Osteocyte (in vitro differentiated cells): ENCODE data around the gene SEL1L3. TPM values are rescaled to one million over a fixed set of nuclear protein-coding genes. Genes with fewer than 3 reads are reported as not detected.

Source experiments
- DNase-seq: peaks from one replicate; pipeline ENCODE4 v3.0.0; 2021; ENCODE audit warnings: mixed read lengths; ENCODE audit not compliant: unreplicated experiment; ENCODE audit errors: extremely low spot score
- H3K27ac Mint-ChIP-seq: one replicate; pipeline ENCODE4 v1.8.0; 2021; ENCODE audit warnings: mild to moderate bottlenecking, mixed read lengths; ENCODE audit not compliant: unreplicated experiment
- H3K27me3 Mint-ChIP-seq: one replicate; pipeline ENCODE4 v1.8.0; 2021; ENCODE audit warnings: mixed read lengths; ENCODE audit not compliant: unreplicated experiment
- H3K36me3 Mint-ChIP-seq: one replicate; pipeline ENCODE4 v1.8.0; 2021; ENCODE audit warnings: mixed read lengths; ENCODE audit not compliant: unreplicated experiment
- H3K4me1 Mint-ChIP-seq: one replicate; pipeline ENCODE4 v1.8.0; 2021; ENCODE audit warnings: mixed read lengths; ENCODE audit not compliant: unreplicated experiment
- H3K4me3 Mint-ChIP-seq: one replicate; pipeline ENCODE4 v1.8.0; 2021; ENCODE audit warnings: mild to moderate bottlenecking, moderate library complexity, mixed read lengths; ENCODE audit not compliant: unreplicated experiment
- H3K9me3 Mint-ChIP-seq: one replicate; pipeline ENCODE4 v1.8.0; 2021; ENCODE audit warnings: mixed read lengths; ENCODE audit not compliant: unreplicated experiment
- CTCF ChIP-seq: fragments of 200-600 bp; sonication (generic); IDR thresholded peaks from 2 replicates; pipeline ENCODE4 v1.5.0; 2021; ENCODE audit warnings: antibody characterized with exemption, mild to moderate bottlenecking, moderate library complexity
- total RNA-seq: library from RNA; stranded (reverse); gene quantifications from 2 replicates; pipeline ENCODE4 v1.2.1, GENCODE V29; 2021

Gene SEL1L3
- total RNA-seq, 1 donor from 2014 or later: 28.0 TPM

DNA sequence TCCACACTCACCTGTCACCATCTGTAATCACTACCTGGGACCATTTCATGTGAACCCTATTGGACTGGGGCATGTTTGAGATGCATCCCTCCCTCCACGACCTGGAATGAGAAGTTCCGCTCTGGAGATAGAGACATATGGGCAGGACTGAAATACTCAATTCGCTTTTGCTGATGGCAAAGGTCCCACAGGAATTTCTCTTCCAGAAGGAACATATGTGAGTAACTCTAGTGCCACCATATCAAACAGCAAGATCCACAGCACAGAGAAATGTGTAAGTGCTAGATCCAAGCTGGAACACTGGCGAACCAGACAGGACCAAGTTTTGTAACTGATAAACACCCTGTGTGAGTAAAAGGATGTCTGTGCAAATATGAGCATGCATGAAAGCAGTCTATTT is 43.9 kb downstream of the SEL1L3 start:
- H3K27me3 Mint-ChIP-seq: no peaks in the 10 kb centered on the region
- H3K27ac Mint-ChIP-seq: no peak overlapping the region
- DNase-seq: no peak
- no peak overlapping the region for H3K4me3 Mint-ChIP-seq
- no peaks in the 10 kb centered on the region for H3K9me3 Mint-ChIP-seq
- peaks cover 46% of the 10 kb centered on the region for H3K4me1 Mint-ChIP-seq
- TF ChIP-seq CTCF: no peak
- H3K36me3 Mint-ChIP-seq: peaks cover 15% of the 10 kb centered on the region

- H3K36me3 Mint-ChIP-seq: peaks cover 15% of the 10 kb centered on the region
- DNase-seq: no peak
- no peak overlapping the region for H3K4me3 Mint-ChIP-seq
- H3K4me1 Mint-ChIP-seq: peaks cover 50% of the 10 kb centered on the region
- H3K9me3 Mint-ChIP-seq: no peaks in the 10 kb centered on the region
- no peaks in the 10 kb centered on the region for H3K27me3 Mint-ChIP-seq
- H3K27ac Mint-ChIP-seq: no peak overlapping the region
- no peak for TF ChIP-seq CTCF
These were observed 44.4 kb downstream of the SEL1L3 start for GRCh38 chr4:25818371-25818871.

- no peak overlapping the region for H3K27ac Mint-ChIP-seq
- DNase-seq: no peak
- TF ChIP-seq CTCF: no peak
- H3K27me3 Mint-ChIP-seq: no peaks in the 10 kb centered on the region
- H3K9me3 Mint-ChIP-seq: no peaks in the 10 kb centered on the region
- peaks cover 57% of the 10 kb centered on the region for H3K4me1 Mint-ChIP-seq
- peaks cover 12% of the 10 kb centered on the region for H3K36me3 Mint-ChIP-seq
- H3K4me3 Mint-ChIP-seq: no peak overlapping the region
These were observed 45.6 kb downstream of the SEL1L3 start for GRCh38 chr4:25817059-25817681.

- H3K4me3 Mint-ChIP-seq: no peak overlapping the region
- no peak for TF ChIP-seq CTCF
- H3K9me3 Mint-ChIP-seq: no peaks in the 10 kb centered on the region
These were observed 46.2 kb downstream of the SEL1L3 start for GRCh38 chr4:25816591-25817058.

DNA sequence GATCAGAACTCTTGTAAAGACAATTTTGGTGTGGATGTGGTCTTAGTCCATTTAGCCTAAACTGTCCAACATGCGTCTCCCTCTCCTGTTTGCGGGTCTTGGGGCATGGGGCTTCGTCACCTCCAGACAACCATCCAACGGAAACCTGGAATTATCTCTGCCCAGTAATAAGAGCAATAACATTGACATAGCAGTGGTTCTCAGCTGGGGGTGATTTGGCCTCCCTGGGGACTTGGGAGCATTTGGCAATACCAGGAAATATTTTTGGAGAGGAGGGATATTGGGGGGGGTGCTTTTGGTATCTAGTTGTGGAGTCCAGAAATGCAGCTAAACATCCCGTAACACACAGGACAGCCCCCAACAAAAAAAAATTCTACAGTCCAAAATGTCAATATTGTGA is 47.2 kb downstream of the SEL1L3 start:
- peaks cover 12% of the 10 kb centered on the region for H3K36me3 Mint-ChIP-seq
- TF ChIP-seq CTCF: no peak
- no peak for DNase-seq
- H3K27ac Mint-ChIP-seq: peak overlapping the region; percentile 38
- no peaks in the 10 kb centered on the region for H3K27me3 Mint-ChIP-seq
- H3K4me3 Mint-ChIP-seq: no peak overlapping the region
- H3K9me3 Mint-ChIP-seq: no peaks in the 10 kb centered on the region
- peaks cover 61% of the 10 kb centered on the region for H3K4me1 Mint-ChIP-seq

More at GRCh38 chr4:25816591-25817058, 46.2 kb downstream of the SEL1L3 start:
- Mint-ChIP-seq H3K4me1 (peaks cover 61% of the 10 kb centered on the region), H3K27me3 (no peaks in the 10 kb centered on the region), H3K27ac (no peak overlapping the region), H3K36me3 (peaks cover 11% of the 10 kb centered on the region)
- no peak for DNase-seq
